Fibroblast of lung (primary cell): ENCODE results near the gene KIF20B.

Experiments
- EZH2 ChIP-seq: IDR thresholded peaks from 2 replicates; pipeline ENCODE4 v1.5.1; 2012; ENCODE audit warnings: low read length, control low read depth, mild to moderate bottlenecking; ENCODE audit errors: missing control alignments
- TF ChIP-seq, protein P1 (sequence below), 2 donors: IDR thresholded peaks in 1 of 2; conservative IDR thresholded peaks in 1 of 2; 1 replicate in 1 of 2; 2 replicates in 1 of 2; pipeline ENCODE4 v1.5.1; 2011 to 2012; ENCODE audit warnings: low read length in 2 of 2, control low read depth in 1 of 2, inconsistent platforms in 1 of 2, low read depth in 1 of 2, mild to moderate bottlenecking in 1 of 2

- TF ChIP-seq, protein P1, sequence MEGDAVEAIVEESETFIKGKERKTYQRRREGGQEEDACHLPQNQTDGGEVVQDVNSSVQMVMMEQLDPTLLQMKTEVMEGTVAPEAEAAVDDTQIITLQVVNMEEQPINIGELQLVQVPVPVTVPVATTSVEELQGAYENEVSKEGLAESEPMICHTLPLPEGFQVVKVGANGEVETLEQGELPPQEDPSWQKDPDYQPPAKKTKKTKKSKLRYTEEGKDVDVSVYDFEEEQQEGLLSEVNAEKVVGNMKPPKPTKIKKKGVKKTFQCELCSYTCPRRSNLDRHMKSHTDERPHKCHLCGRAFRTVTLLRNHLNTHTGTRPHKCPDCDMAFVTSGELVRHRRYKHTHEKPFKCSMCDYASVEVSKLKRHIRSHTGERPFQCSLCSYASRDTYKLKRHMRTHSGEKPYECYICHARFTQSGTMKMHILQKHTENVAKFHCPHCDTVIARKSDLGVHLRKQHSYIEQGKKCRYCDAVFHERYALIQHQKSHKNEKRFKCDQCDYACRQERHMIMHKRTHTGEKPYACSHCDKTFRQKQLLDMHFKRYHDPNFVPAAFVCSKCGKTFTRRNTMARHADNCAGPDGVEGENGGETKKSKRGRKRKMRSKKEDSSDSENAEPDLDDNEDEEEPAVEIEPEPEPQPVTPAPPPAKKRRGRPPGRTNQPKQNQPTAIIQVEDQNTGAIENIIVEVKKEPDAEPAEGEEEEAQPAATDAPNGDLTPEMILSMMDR (conservative IDR thresholded peaks at IDR 0.05 in 1 of 2, IDR thresholded peaks at IDR 0.05 in 1 of 2; ENCODE audit: low read depth in 1 of 2, low read length in 2 of 2), result no peak
- no peak for TF ChIP-seq EZH2
Measured at GRCh38 chr10:89773081-89773480, 71.7 kb downstream of the KIF20B start.
